H9 (cell line): ENCODE data around the gene TIMM23. TPM values are rescaled to one million over a fixed set of nuclear protein-coding genes. Genes with fewer than 3 reads are reported as not detected.

Source experiments
- DNase-seq: peaks from one replicate; pipeline ENCODE4 v3.0.0-alpha.2; 2017
- H2AFZ ChIP-seq: one replicate; pipeline ENCODE4 v1.6.1; 2013; ENCODE audit warnings: mild to moderate bottlenecking, low read length, control low read depth, moderate library complexity
- H2AK5ac ChIP-seq: 2 replicates; pipeline ENCODE4 v1.6.1; 2013; ENCODE audit warnings: low read length, control low read depth, mixed read lengths; ENCODE audit not compliant: insufficient read length
- H2BK120ac ChIP-seq: one replicate; pipeline ENCODE4 v1.6.1; 2013; ENCODE audit warnings: low read depth, mild to moderate bottlenecking, low read length, control low read depth, inconsistent platforms; ENCODE audit not compliant: poor library complexity, severe bottlenecking
- H2BK12ac ChIP-seq: 2 replicates; pipeline ENCODE4 v1.6.1; 2013; ENCODE audit warnings: low read length, control low read depth, mixed read lengths, low read depth; ENCODE audit not compliant: insufficient read length
- H2BK15ac ChIP-seq: 2 replicates; pipeline ENCODE4 v1.6.1; 2013; ENCODE audit warnings: low read depth, low read length, control low read depth
- H2BK20ac ChIP-seq: one replicate; pipeline ENCODE4 v1.6.1; 2013; ENCODE audit warnings: low read depth, mild to moderate bottlenecking, low read length, control low read depth, inconsistent platforms; ENCODE audit not compliant: poor library complexity, severe bottlenecking
- H2BK5ac ChIP-seq: 2 replicates; pipeline ENCODE4 v1.6.1; 2013; ENCODE audit warnings: low read length, control low read depth, mixed read lengths; ENCODE audit not compliant: insufficient read length
- H3K14ac ChIP-seq: 2 replicates; pipeline ENCODE4 v1.6.1; 2013; ENCODE audit warnings: low read length, control low read depth; ENCODE audit not compliant: insufficient read depth
- H3K18ac ChIP-seq: 2 replicates; pipeline ENCODE4 v1.6.1; 2013; ENCODE audit warnings: low read depth, mild to moderate bottlenecking, mixed read lengths, low read length, control low read depth; ENCODE audit not compliant: insufficient read length
- H3K23ac ChIP-seq: 2 replicates; pipeline ENCODE4 v1.6.1; 2013; ENCODE audit warnings: low read length, control low read depth, mixed read lengths, low read depth; ENCODE audit not compliant: insufficient read length
- H3K23me2 ChIP-seq: 2 replicates; pipeline ENCODE4 v1.6.1; 2013; ENCODE audit warnings: low read depth, mild to moderate bottlenecking, mixed read lengths, low read length, control low read depth; ENCODE audit not compliant: insufficient read length, poor library complexity, severe bottlenecking
- H3K27ac ChIP-seq: 2 replicates; pipeline ENCODE4 v1.5.1; 2013; ENCODE audit warnings: low read length, control low read depth, mixed read lengths, low read depth; ENCODE audit not compliant: insufficient read length
- H3K27me3 ChIP-seq: 2 replicates; pipeline ENCODE4 v1.6.1; 2013; ENCODE audit warnings: low read length, control low read depth, inconsistent platforms; ENCODE audit not compliant: insufficient read depth
- H3K4ac ChIP-seq: 2 replicates; pipeline ENCODE4 v1.6.1; 2013; ENCODE audit warnings: low read depth, mild to moderate bottlenecking, control low read depth, inconsistent platforms, low read length, moderate library complexity
- H3K4me1 ChIP-seq: 2 replicates; pipeline ENCODE4 v1.6.1; 2013; ENCODE audit warnings: low read length, control low read depth, inconsistent platforms; ENCODE audit not compliant: insufficient read depth
- H3K4me2 ChIP-seq: 2 replicates; pipeline ENCODE4 v1.6.1; 2013; ENCODE audit warnings: low read length, control low read depth, mixed read lengths; ENCODE audit not compliant: insufficient read length, insufficient read depth
- H3K56ac ChIP-seq: 2 replicates; pipeline ENCODE4 v1.6.1; 2013; ENCODE audit warnings: low read depth, mild to moderate bottlenecking, mixed read lengths, low read length, control low read depth; ENCODE audit not compliant: insufficient read length
- H3K79me1 ChIP-seq: 2 replicates; pipeline ENCODE4 v1.6.1; 2013; ENCODE audit warnings: low read depth, mild to moderate bottlenecking, moderate library complexity, low read length, control low read depth, inconsistent platforms; ENCODE audit not compliant: insufficient read depth, poor library complexity, severe bottlenecking
- H3K79me2 ChIP-seq: 2 replicates; pipeline ENCODE4 v1.6.1; 2013; ENCODE audit warnings: low read length, control low read depth, inconsistent platforms; ENCODE audit not compliant: insufficient read depth
- H3K9ac ChIP-seq: 2 replicates; pipeline ENCODE4 v1.6.1; 2013; ENCODE audit warnings: low read length, control low read depth, mixed read lengths; ENCODE audit not compliant: insufficient read length; ENCODE audit errors: extremely low read depth
- H3K9me3 ChIP-seq: one replicate; pipeline ENCODE4 v1.6.1; 2013; ENCODE audit warnings: low read depth, low read length, inconsistent platforms; ENCODE audit not compliant: control insufficient read depth
- H3T11ph ChIP-seq: one replicate; pipeline ENCODE4 v1.6.1; 2013; ENCODE audit warnings: mild to moderate bottlenecking, low read length, control low read depth, inconsistent platforms
- H4K20me1 ChIP-seq: one replicate; pipeline ENCODE4 v1.6.1; 2013; ENCODE audit not compliant: control insufficient read depth, insufficient read length, insufficient read depth
- H4K5ac ChIP-seq: 2 replicates; pipeline ENCODE4 v1.6.1; 2013; ENCODE audit warnings: low read depth, mild to moderate bottlenecking, mixed read lengths, low read length, control low read depth; ENCODE audit not compliant: insufficient read length
- H4K8ac ChIP-seq: replicated peaks from 2 replicates; pipeline ENCODE4 v1.6.1; 2013; ENCODE audit warnings: low read length, control low read depth, mixed read lengths, low read depth; ENCODE audit not compliant: insufficient read length
- H4K91ac ChIP-seq: 2 replicates; pipeline ENCODE4 v1.6.1; 2013; ENCODE audit warnings: low read depth, mild to moderate bottlenecking, moderate library complexity, mixed read lengths, low read length, control low read depth; ENCODE audit not compliant: insufficient read length
- H3K27ac Mint-ChIP-seq, 3 experiments: 2 replicates in 2 of 3; 3 replicates in 1 of 3; pipeline ENCODE4 v1.8.0; 2020 to 2021; ENCODE audit warnings: mixed read lengths in 3 of 3, mild to moderate bottlenecking in 1 of 3, moderate library complexity in 1 of 3
- H3K27me3 Mint-ChIP-seq: 2 replicates; pipeline ENCODE4 v1.8.0; 2021; ENCODE audit warnings: low read depth, mild to moderate bottlenecking, moderate library complexity, mixed read lengths
- H3K36me3 Mint-ChIP-seq, 3 experiments: 2 replicates in 2 of 3; 3 replicates in 1 of 3; pipeline ENCODE4 v1.8.0; 2020 to 2021; ENCODE audit warnings: low read depth in 3 of 3, mixed read lengths in 3 of 3; ENCODE audit not compliant: insufficient read depth in 1 of 3
- H3K4me1 Mint-ChIP-seq, 2 experiments: 2 replicates each; pipeline ENCODE4 v1.8.0; 2020; ENCODE audit warnings: mixed read lengths in 2 of 2
- H3K4me3 Mint-ChIP-seq, 2 experiments: 2 replicates in 1 of 2; 3 replicates in 1 of 2; pipeline ENCODE4 v1.8.0; 2020 to 2021; ENCODE audit warnings: mild to moderate bottlenecking in 2 of 2, mixed read lengths in 2 of 2, moderate library complexity in 1 of 2
- H3K9me3 Mint-ChIP-seq, 2 experiments: 2 replicates in 1 of 2; 3 replicates in 1 of 2; pipeline ENCODE4 v1.8.0; 2020; ENCODE audit warnings: mild to moderate bottlenecking in 2 of 2, mixed read lengths in 2 of 2, moderate library complexity in 1 of 2
- CTCF ChIP-seq: fragments of 200-600 bp; sonication (generic); conservative IDR thresholded peaks from 3 replicates; pipeline ENCODE4 v1.8.0; 2021; ENCODE audit warnings: antibody characterized with exemption, mild to moderate bottlenecking
- WGBS: extraction: QIAGEN DNeasy Blood & Tissue Kit; methylation state at CpG from one replicate; pipeline ENCODE4 v1.1.7; 2013; ENCODE audit warnings: missing lambda C conversion rate, low lambda C conversion rate, mixed read lengths; ENCODE audit not compliant: insufficient read length; ENCODE audit errors: extremely low coverage; 5-methylcytosine and 5-hydroxymethylcytosine counted together
- total RNA-seq: library from RNA; stranded (reverse); gene quantifications from 2 replicates; pipeline ENCODE4 v1.2.1, GENCODE V29; 2021

TIMM23 gene
- total RNA-seq, 1 experiment from 2014 or later = 105 TPM

GRCh38 chr10:46022978-46023702 lies 50.9 kb downstream of the TIMM23 start:
- Histone ChIP-seq H2AK5ac (no peak overlapping the region), H4K20me1 (no peaks in the 10 kb centered on the region), H4K8ac (no peak overlapping the region), H3K4me2 (peak overlapping the region; percentile 36), H3K9ac (peak overlapping the region; percentile 50), H4K91ac (no peak overlapping the region), H2BK12ac (no peak overlapping the region), H3K79me1 (peaks cover 3% of the 10 kb centered on the region), H2BK20ac (no peak overlapping the region), H3K27ac (no peak overlapping the region), H3K23me2 (no peaks in the 10 kb centered on the region), H3K4me1 (no peaks in the 10 kb centered on the region; the same call in 1 of the 2 replicates), H3K27me3 (no peaks in the 10 kb centered on the region), H2BK15ac (no peak overlapping the region), H3K9me3 (no peaks in the 10 kb centered on the region), H2AFZ (no peak overlapping the region), H3K4ac (no peak overlapping the region), H4K5ac (no peak overlapping the region), H2BK5ac (no peak overlapping the region), H2BK120ac (no peak overlapping the region), H3K56ac (no peak overlapping the region), H3T11ph (no peak overlapping the region), H3K23ac (no peak overlapping the region), H3K18ac (peak overlapping the region; percentile 20), H3K79me2 (peaks cover 6% of the 10 kb centered on the region; the same call in 1 of the 2 replicates), H3K14ac (peak overlapping the region; percentile 53)
- no peaks in the 10 kb centered on the region for H3K36me3 Mint-ChIP-seq
- peaks cover 20 to 30% of the 10 kb centered on the region in 2 experiments for H3K4me1 Mint-ChIP-seq
- H3K4me3 Mint-ChIP-seq = peak overlapping the region; percentile 77 to 83
- no peaks in the 10 kb centered on the region for H3K9me3 Mint-ChIP-seq
- H3K27ac Mint-ChIP-seq = peak overlapping the region in 1 of 3 experiments; percentile 91; a peak in 3 of 7 replicates
- WGBS = no CpG with 5 or more reads among the region's 49 CpGs
- no peaks in the 10 kb centered on the region for H3K27me3 Mint-ChIP-seq
- DNase-seq = peak; percentile 91
- TF ChIP-seq CTCF = no peak
